ENCODE measurements around the gene KPNA2. TPM values are rescaled to one million over a fixed set of nuclear protein-coding genes. Genes with fewer than 3 reads are reported as not detected.
"Not testable (repeated sequence)": the region's sequence is repeated elsewhere in the genome, so short reads cannot be mapped to it uniquely, and the experiment has no call there.

KPNA2 gene
- polyA plus RNA-seq, 1 donor (not counting 4 experiments of a cell fraction or from before 2014, with no cell fraction given) = 186 TPM

- Histone ChIP-seq H3K4me1 (ENCODE audit: control insufficient read depth, extremely low read depth, insufficient read depth, low read length) (peaks cover 7% of the 10 kb centered on the region), H4K20me1 (ENCODE audit: control insufficient read depth, extremely low read depth, insufficient read depth, low read length) (no peaks in the 10 kb centered on the region), H3K27me3 (ENCODE audit: control insufficient read depth, extremely low read depth, insufficient read depth, low read length) (no peaks in the 10 kb centered on the region), H3K4me3 (ENCODE audit: control insufficient read depth in 2 of 3, extremely low read depth in 1 of 3, insufficient read depth in 2 of 3, low read depth in 1 of 3, low read length in 3 of 3) (no peak overlapping the region), H3K27ac (ENCODE audit: control insufficient read depth, insufficient read depth, low read length) (no peak overlapping the region), H3K36me3 (ENCODE audit: control insufficient read depth in 2 of 2, extremely low read depth in 1 of 2, insufficient read depth in 2 of 2, low read length in 2 of 2) (no peaks in the 10 kb centered on the region), H3K9ac (ENCODE audit: control insufficient read depth, extremely low read depth, insufficient read depth, low read length) (no peak overlapping the region), H3K4me2 (ENCODE audit: control insufficient read depth, extremely low read depth, insufficient read depth, low read depth, low read length) (no peak overlapping the region), H2AFZ (ENCODE audit: control insufficient read depth, low read length) (no peak overlapping the region), H3K9me3 (ENCODE audit: control insufficient read depth, low read depth, low read length) (no peaks in the 10 kb centered on the region), H3K79me2 (ENCODE audit: control insufficient read depth, insufficient read depth, low read length) (no peaks in the 10 kb centered on the region), H3K9me1 (ENCODE audit: control insufficient read depth, extremely low read depth, insufficient read depth, low read length) (no peaks in the 10 kb centered on the region)
- dilution Hi-C loops (cut with MboI; ENCODE audit: extremely low pct_ligation_motif_present, low sequenced_read_pairs) = no loop called here
- DNase-seq (ENCODE audit: low read depth, low spot score) = no peak
- FAIRE-seq = no peak
- TF ChIP-seq CTCF (optimal IDR thresholded peaks at IDR 0.05 in 1 of 3, IDR thresholded peaks at IDR 0.05 in 1 of 3, conservative IDR thresholded peaks at IDR 0.05 in 1 of 3; ENCODE audit: extremely low read depth in 1 of 3, insufficient read depth in 2 of 3, low read length in 3 of 3) = no peak
- no peak for TF ChIP-seq EZH2 (IDR thresholded peaks at IDR 0.05; ENCODE audit: low read length)
Measured at GRCh38 chr17:68021963-68022362, 13.6 kb upstream of the KPNA2 start.

GRCh38 chr17:68022547-68022946, 13.0 kb upstream of the KPNA2 start:
- H2AFZ ChIP-seq (ENCODE audit: control insufficient read depth, low read length); H3K36me3 ChIP-seq (ENCODE audit: control insufficient read depth in 2 of 2, extremely low read depth in 1 of 2, insufficient read depth in 2 of 2, low read length in 2 of 2); DNase-seq (ENCODE audit: low read depth, low spot score); H3K4me3 ChIP-seq (ENCODE audit: control insufficient read depth in 2 of 3, extremely low read depth in 1 of 3, insufficient read depth in 2 of 3, low read depth in 1 of 3, low read length in 3 of 3); FAIRE-seq; H3K27me3 ChIP-seq (ENCODE audit: control insufficient read depth, extremely low read depth, insufficient read depth, low read length); H3K27ac ChIP-seq (ENCODE audit: control insufficient read depth, insufficient read depth, low read length); H3K9me3 ChIP-seq (ENCODE audit: control insufficient read depth, low read depth, low read length); H4K20me1 ChIP-seq (ENCODE audit: control insufficient read depth, extremely low read depth, insufficient read depth, low read length); H3K79me2 ChIP-seq (ENCODE audit: control insufficient read depth, insufficient read depth, low read length); H3K4me2 ChIP-seq (ENCODE audit: control insufficient read depth, extremely low read depth, insufficient read depth, low read depth, low read length); H3K4me1 ChIP-seq (ENCODE audit: control insufficient read depth, extremely low read depth, insufficient read depth, low read length); H3K9ac ChIP-seq (ENCODE audit: control insufficient read depth, extremely low read depth, insufficient read depth, low read length); dilution Hi-C loops (cut with MboI; ENCODE audit: extremely low pct_ligation_motif_present, low sequenced_read_pairs); H3K9me1 ChIP-seq (ENCODE audit: control insufficient read depth, extremely low read depth, insufficient read depth, low read length): not testable (repeated sequence)

- no peak overlapping the region for H3K27ac ChIP-seq (ENCODE audit: control insufficient read depth, insufficient read depth, low read length)
- FAIRE-seq = no peak
- no peaks in the 10 kb centered on the region for H3K27me3 ChIP-seq (ENCODE audit: control insufficient read depth, extremely low read depth, insufficient read depth, low read length)
- no peak overlapping the region for H2AFZ ChIP-seq (ENCODE audit: control insufficient read depth, low read length)
- no peaks in the 10 kb centered on the region for H4K20me1 ChIP-seq (ENCODE audit: control insufficient read depth, extremely low read depth, insufficient read depth, low read length)
- peaks cover 5% of the 10 kb centered on the region for H3K4me1 ChIP-seq (ENCODE audit: control insufficient read depth, extremely low read depth, insufficient read depth, low read length)
- H3K9me3 ChIP-seq (ENCODE audit: control insufficient read depth, low read depth, low read length) = no peaks in the 10 kb centered on the region
- H3K4me3 ChIP-seq (ENCODE audit: control insufficient read depth in 2 of 3, extremely low read depth in 1 of 3, insufficient read depth in 2 of 3, low read depth in 1 of 3, low read length in 3 of 3) = no peak overlapping the region
- no peak for DNase-seq (ENCODE audit: low read depth, low spot score)
- no peak for TF ChIP-seq EZH2 (IDR thresholded peaks at IDR 0.05; ENCODE audit: low read length)
- TF ChIP-seq CTCF (optimal IDR thresholded peaks at IDR 0.05 in 1 of 3, IDR thresholded peaks at IDR 0.05 in 1 of 3, conservative IDR thresholded peaks at IDR 0.05 in 1 of 3; ENCODE audit: extremely low read depth in 1 of 3, insufficient read depth in 2 of 3, low read length in 3 of 3) = no peak
- H3K36me3 ChIP-seq (ENCODE audit: control insufficient read depth in 2 of 2, extremely low read depth in 1 of 2, insufficient read depth in 2 of 2, low read length in 2 of 2) = no peaks in the 10 kb centered on the region
- no peaks in the 10 kb centered on the region for H3K79me2 ChIP-seq (ENCODE audit: control insufficient read depth, insufficient read depth, low read length)
- H3K9me1 ChIP-seq (ENCODE audit: control insufficient read depth, extremely low read depth, insufficient read depth, low read length) = no peaks in the 10 kb centered on the region
- H3K9ac ChIP-seq (ENCODE audit: control insufficient read depth, extremely low read depth, insufficient read depth, low read length) = no peak overlapping the region
- H3K4me2 ChIP-seq (ENCODE audit: control insufficient read depth, extremely low read depth, insufficient read depth, low read depth, low read length) = no peak overlapping the region
- dilution Hi-C loops (cut with MboI; ENCODE audit: extremely low pct_ligation_motif_present, low sequenced_read_pairs) = no loop called here
Measured at GRCh38 chr17:68029512-68030215, 5.9 kb upstream of the KPNA2 start.

All from keratinocyte (primary cell).